Esophagus squamous epithelium (tissue), 4 donors: ENCODE measurements around the gene MAP2K7.

Experiments
- CTCF ChIP-seq, 6 experiments: fragments of 450-650 bp in 4 of 6; fragments of 200-600 bp in 2 of 6; sonication (generic) in 2 of 6; IDR thresholded peaks; one replicate each; pipeline ENCODE4 v1.5.1; 2016 to 2019; ENCODE audit warnings: antibody characterized with exemption in 6 of 6, mild to moderate bottlenecking in 4 of 6, moderate library complexity in 4 of 6
- POLR2A ChIP-seq, 4 donors: fragments of 450-650 bp; IDR thresholded peaks; one replicate each; pipeline ENCODE4 v1.6.1; 2017; ENCODE audit warnings: antibody characterized with exemption in 4 of 4, mild to moderate bottlenecking in 4 of 4, moderate library complexity in 3 of 4

GRCh38 chr19:7953060-7953459, 49.4 kb downstream of the MAP2K7 start:
- TF ChIP-seq CTCF (IDR thresholded peaks at IDR 0.05) (no peak), POLR2A (IDR thresholded peaks at IDR 0.05) (no peak)
